Activated CD4-positive, alpha-beta memory T cell treated with anti-CD3 and anti-CD28 coated beads for 36 hours (primary cell): ENCODE data around the gene PILRA. TPM values are rescaled to one million over a fixed set of nuclear protein-coding genes. Genes with fewer than 3 reads are reported as not detected.

Experiments
- CTCF ChIA-PET: fragments of 350-600 bp; sonication (Branson Sonifier 250); formaldehyde crosslinking; loops from one replicate; lab custom pipeline; 2021; ENCODE audit warnings: antibody characterized with exemption, inconsistent platforms; lab: Charles Lee
- POLR2A ChIA-PET: fragments of 350-600 bp; sonication (Branson Sonifier 250); formaldehyde crosslinking; loops from one replicate; lab custom pipeline; 2021; ENCODE audit warnings: antibody characterized with exemption; lab: Charles Lee
- DNase-seq: peaks from one replicate; pipeline ENCODE4 v3.0.0-alpha.2; 2020
- H3K27ac Mint-ChIP-seq: one replicate; pipeline ENCODE4 v1.8.0; 2021; ENCODE audit warnings: mixed read lengths
- H3K27me3 Mint-ChIP-seq: one replicate; pipeline ENCODE4 v1.8.0; 2021; ENCODE audit warnings: mixed read lengths
- H3K36me3 Mint-ChIP-seq: one replicate; pipeline ENCODE4 v1.8.0; 2021; ENCODE audit warnings: mixed read lengths
- H3K4me1 Mint-ChIP-seq: one replicate; pipeline ENCODE4 v1.8.0; 2021; ENCODE audit warnings: low read depth, mixed read lengths
- H3K4me3 Mint-ChIP-seq: one replicate; pipeline ENCODE4 v1.8.0; 2021; ENCODE audit warnings: mild to moderate bottlenecking, mixed read lengths
- H3K9me3 Mint-ChIP-seq: one replicate; pipeline ENCODE4 v1.8.0; 2021; ENCODE audit warnings: mixed read lengths
- intact Hi-C: fragments of 100-400 bp; cut with micrococcal nuclease; formaldehyde crosslinking; loops from one replicate; pipeline ENCODE4 v1.15.1; 2023
- total RNA-seq, 2 experiments: library from RNA; stranded (reverse); gene quantifications; one replicate each; pipeline ENCODE4 v1.2.3, GENCODE V29; 2021

PILRA gene
- total RNA-seq, 2 experiments from 2014 or later = 0.31 to 0.76 TPM

DNA sequence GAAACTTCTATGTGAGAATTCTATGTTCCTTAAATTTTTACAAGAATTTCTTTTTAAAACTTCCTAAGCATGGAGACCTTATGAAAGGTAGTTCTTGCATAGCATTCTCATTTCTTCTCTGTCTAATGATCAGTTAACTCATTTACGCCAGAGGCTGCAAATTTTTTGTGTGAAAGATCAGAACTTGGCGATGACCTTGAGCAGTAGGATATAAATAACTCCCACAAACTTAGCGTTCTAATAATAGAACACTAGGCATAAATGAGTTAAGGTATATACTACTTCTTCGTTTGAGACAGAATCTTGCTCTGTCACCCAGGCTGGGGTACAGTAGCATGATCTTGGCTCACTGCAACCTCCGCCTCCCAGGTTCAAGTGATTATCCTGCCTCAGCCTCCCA is 13.7 kb downstream of the PILRA start:
- H3K27ac Mint-ChIP-seq = no peak overlapping the region
- POLR2A ChIA-PET = no interaction called here
- H3K4me3 Mint-ChIP-seq = no peak overlapping the region
- no peaks in the 10 kb centered on the region for H3K36me3 Mint-ChIP-seq
- intact Hi-C loops = no loop called here
- peaks cover 2% of the 10 kb centered on the region for H3K4me1 Mint-ChIP-seq
- no peaks in the 10 kb centered on the region for H3K9me3 Mint-ChIP-seq
- CTCF ChIA-PET = interaction anchor here (1.3 kb wide), 1 partner anchor 21 kb away, joined by 4 read pairs; no protein-coding TSS in a partner anchor
- DNase-seq = no peak
- H3K27me3 Mint-ChIP-seq = peaks cover 13% of the 10 kb centered on the region

DNA sequence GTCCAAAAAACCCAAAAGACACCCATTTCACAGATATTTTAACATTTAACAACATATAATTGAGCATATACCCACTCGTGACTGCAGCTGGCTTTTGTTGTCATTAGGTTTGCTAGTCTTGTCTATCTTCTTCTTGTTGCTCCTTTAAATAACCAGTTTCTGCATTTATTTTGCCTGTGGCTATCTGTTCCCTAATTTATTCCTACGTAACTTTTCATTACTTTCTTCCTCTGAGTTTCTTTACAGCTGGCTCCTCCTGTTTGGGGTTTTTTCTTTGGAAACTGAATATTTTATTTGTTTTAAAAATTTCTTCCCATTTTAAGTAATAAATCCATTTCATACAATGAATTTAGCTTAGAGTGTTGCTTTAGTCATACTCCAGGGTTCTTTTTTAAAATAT is 14.4 kb downstream of the PILRA start:
- Mint-ChIP-seq H3K4me3 (no peak overlapping the region), H3K4me1 (peaks cover 2% of the 10 kb centered on the region), H3K36me3 (no peaks in the 10 kb centered on the region), H3K9me3 (no peaks in the 10 kb centered on the region), H3K27ac (no peak overlapping the region), H3K27me3 (peaks cover 13% of the 10 kb centered on the region)
- intact Hi-C loops = no loop called here
- CTCF ChIA-PET = interaction anchor here (1.3 kb wide), 1 partner anchor 20 kb away, joined by 4 read pairs; no protein-coding TSS in a partner anchor
- DNase-seq = no peak
- POLR2A ChIA-PET = no interaction called here

DNA sequence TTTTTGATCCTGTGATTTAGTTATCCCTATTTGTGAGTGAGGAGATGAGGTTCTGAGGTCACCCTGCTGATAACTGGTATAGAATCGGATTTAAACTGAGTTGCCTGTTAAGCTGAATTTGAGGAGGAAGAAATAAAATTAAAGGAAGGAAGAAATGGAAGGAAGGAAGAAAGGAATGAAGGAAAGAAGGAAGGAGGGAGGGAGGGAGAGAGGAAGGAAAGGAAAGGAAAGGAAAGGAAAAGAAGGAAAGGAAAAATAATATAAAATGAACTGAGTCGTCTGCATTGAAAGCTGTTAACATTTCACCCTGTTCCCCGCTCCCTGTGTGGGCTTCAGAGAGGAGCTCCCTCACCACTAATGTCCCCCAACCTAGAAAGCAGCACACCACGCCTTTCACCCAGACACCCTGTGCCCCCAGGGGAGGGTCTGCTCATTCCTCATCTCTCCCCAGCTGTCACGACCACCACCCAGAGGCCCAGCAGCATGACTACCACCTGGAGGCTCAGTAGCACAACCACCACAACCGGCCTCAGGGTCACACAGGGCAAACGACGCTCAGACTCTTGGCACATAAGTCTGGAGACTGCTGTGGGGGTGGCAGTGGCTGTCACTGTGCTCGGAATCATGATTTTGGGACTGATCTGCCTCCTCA is 16.3 kb downstream of the PILRA start:
- Mint-ChIP-seq H3K9me3 (no peaks in the 10 kb centered on the region), H3K4me3 (no peak overlapping the region), H3K36me3 (no peaks in the 10 kb centered on the region), H3K27me3 (peaks cover 17% of the 10 kb centered on the region), H3K27ac (no peak overlapping the region), H3K4me1 (peaks cover 2% of the 10 kb centered on the region)
- intact Hi-C loops = no loop called here
- CTCF ChIA-PET = interaction anchor here (0.7 to 1.4 kb wide), 2 partner anchors 16 to 18 kb away, joined by 3 to 5 read pairs; no protein-coding TSS in a partner anchor
- DNase-seq = no peak
- POLR2A ChIA-PET = no interaction called here

DNA sequence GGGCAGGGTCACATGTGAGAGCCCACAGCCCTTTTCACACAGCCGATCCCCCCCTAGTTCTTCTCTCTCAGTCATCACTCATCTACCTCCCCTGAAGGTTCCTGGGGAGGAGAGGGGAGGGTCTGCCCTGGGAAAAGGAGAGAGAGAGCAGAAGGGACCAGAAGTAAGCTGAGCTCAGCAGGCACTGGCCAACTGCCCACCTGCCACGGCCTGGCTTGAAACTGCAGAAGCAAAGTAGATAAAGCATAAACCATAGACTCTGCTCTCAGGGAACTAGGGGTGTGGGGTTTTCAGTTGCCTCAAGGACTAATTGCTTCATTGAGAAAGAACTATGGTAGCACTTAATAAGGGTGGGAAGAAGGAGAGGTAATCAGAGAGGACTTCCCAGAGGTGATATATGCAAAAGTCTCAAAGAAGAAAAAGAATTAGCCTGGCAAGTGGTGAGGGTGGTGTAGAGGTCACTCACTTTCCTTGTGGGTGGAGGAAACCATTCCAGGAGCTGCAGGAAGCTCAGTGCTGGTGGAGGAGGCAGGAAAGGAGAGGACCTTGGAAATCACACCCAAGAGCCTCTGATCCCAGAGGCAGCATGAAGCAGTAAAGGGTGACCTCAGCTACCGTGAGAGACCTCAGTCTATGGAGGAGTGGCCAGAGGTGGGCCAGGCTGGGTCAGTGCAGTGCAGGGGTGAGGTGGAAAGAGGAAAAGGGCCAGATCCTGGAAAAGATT is 17.2 kb downstream of the PILRA start:
- CTCF ChIA-PET = interaction anchor here (1.0 to 1.4 kb wide), 1 partner anchor 17 kb away, joined by 3 to 5 read pairs; no protein-coding TSS in a partner anchor
- Mint-ChIP-seq H3K4me3 (no peak overlapping the region), H3K27me3 (peaks cover 18% of the 10 kb centered on the region), H3K27ac (no peak overlapping the region), H3K9me3 (no peaks in the 10 kb centered on the region), H3K4me1 (peaks cover 1% of the 10 kb centered on the region), H3K36me3 (no peaks in the 10 kb centered on the region)
- POLR2A ChIA-PET = no interaction called here
- DNase-seq = no peak
- intact Hi-C loops = no loop called here

DNA sequence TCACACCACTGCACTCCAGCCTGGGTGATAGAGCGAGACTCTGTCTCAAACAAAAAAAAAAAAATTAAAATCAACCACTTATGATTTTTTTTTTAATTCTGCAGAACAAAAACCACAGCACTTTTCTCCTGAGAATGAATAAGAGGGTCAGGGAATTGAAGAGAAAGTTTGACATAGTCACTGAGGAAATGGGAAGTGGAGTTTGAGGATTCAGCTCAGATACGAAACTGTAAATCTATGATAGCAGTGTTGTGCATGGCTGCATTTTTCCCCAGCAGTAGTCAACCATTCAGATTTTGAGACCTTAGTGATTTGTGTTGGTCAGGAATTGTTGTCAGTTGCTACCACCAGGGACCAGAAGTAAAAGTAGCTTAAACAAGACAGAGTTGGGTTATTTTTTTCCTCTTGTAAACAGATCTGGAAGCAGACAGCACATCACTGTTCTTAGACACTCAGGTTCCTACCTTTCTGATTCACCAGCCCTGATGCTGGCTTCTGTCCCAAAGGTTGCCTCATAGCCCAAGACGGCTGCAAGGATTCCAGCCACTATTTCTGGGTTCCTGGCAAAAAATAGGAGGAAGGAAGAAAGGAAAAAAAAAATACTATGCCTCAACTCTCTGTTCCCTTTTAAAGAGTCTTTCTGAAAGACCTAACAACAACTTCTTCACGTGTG is 20.1 kb downstream of the PILRA start:
- ChIA-PET CTCF (interaction anchor here (0.9 to 1.2 kb wide), 4 partner anchors 14 to 260 kb away, joined by 3 to 8 read pairs (median 4); no protein-coding TSS in a partner anchor), POLR2A (interaction anchor here (0.6 kb wide), 1 partner anchor 12 kb away, joined by 4 read pairs; no protein-coding TSS in a partner anchor)
- intact Hi-C loops = no loop called here
- H3K4me3 Mint-ChIP-seq = no peak overlapping the region
- no peak overlapping the region for H3K27ac Mint-ChIP-seq
- H3K9me3 Mint-ChIP-seq = no peaks in the 10 kb centered on the region
- peaks cover 23% of the 10 kb centered on the region for H3K4me1 Mint-ChIP-seq
- H3K36me3 Mint-ChIP-seq = no peaks in the 10 kb centered on the region
- DNase-seq = no peak
- H3K27me3 Mint-ChIP-seq = peaks cover 21% of the 10 kb centered on the region

DNA sequence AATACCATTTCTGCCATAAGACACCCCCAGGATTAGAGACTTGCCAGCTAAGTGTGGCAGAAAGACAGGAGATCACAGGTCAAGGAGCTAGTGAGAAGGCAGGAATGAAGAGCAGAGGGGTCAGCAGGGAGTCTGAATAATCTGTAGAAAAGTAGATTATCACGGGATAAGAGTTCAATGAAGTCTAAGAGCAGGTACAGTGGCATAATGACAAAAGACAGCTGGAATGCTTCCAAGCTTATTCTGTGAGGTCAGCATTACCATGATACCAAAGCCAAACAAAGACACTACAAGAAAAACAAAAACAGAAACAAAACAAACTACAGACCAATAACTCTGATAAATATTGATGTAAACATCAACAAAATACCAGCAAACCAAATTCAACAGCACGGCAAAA is 20.8 kb downstream of the PILRA start:
- Mint-ChIP-seq H3K36me3 (no peaks in the 10 kb centered on the region), H3K4me3 (no peak overlapping the region), H3K27me3 (peaks cover 25% of the 10 kb centered on the region), H3K4me1 (peaks cover 26% of the 10 kb centered on the region), H3K27ac (no peak overlapping the region), H3K9me3 (no peaks in the 10 kb centered on the region)
- ChIA-PET CTCF (interaction anchor here (1.0 to 1.2 kb wide), 3 partner anchors 13 to 261 kb away, joined by 3 to 8 read pairs (median 4); no protein-coding TSS in a partner anchor), POLR2A (no interaction called here)
- no peak for DNase-seq
- intact Hi-C loops = no loop called here

DNA sequence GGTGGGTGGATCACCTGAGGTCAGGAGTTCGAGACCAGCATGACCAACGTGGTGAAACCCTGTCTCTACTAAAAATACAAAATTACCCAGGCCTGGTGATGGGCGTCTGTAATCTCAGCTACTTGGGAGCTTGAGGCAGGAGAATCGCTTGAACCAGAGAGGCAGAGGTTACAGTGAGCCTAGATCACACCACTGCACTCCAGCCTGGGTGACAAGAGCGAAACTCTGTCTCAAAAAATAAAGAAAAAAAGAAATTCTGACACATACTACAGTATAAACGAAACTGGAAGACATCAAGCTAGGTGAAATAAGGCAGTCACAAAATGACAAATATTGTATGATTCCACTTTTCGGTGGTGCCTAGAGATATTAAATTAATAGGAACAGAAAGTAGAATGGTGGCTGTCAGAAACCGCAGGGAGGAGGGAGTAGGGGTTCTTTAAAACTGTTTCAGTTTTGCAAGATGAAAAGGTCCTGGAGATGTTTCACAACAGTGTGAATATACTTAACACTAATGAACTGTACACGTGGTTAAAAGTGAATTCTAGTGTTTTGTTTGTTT is 23.2 kb downstream of the PILRA start:
- peak; percentile 78 for DNase-seq
- intact Hi-C loops = loop anchor here (1.0 to 2.0 kb wide), 4 partner anchors 31 to 176 kb away; no protein-coding TSS in a partner anchor
- H3K9me3 Mint-ChIP-seq = no peaks in the 10 kb centered on the region
- H3K27ac Mint-ChIP-seq = no peak overlapping the region
- no peaks in the 10 kb centered on the region for H3K36me3 Mint-ChIP-seq
- POLR2A ChIA-PET = interaction anchor here (0.6 to 2.2 kb wide), 4 partner anchors 31 to 149 kb away, joined by 3 to 12 read pairs (median 4); partner anchors contain the start of genes PPP1R35 and ZCWPW1
- peaks cover 26% of the 10 kb centered on the region for H3K4me1 Mint-ChIP-seq
- H3K4me3 Mint-ChIP-seq = no peak overlapping the region
- CTCF ChIA-PET = interaction anchor here (0.7 to 1.9 kb wide), 5 partner anchors 11 to 749 kb away, joined by 3 to 11 read pairs (median 4); no protein-coding TSS in a partner anchor
- H3K27me3 Mint-ChIP-seq = peaks cover 24% of the 10 kb centered on the region

DNA sequence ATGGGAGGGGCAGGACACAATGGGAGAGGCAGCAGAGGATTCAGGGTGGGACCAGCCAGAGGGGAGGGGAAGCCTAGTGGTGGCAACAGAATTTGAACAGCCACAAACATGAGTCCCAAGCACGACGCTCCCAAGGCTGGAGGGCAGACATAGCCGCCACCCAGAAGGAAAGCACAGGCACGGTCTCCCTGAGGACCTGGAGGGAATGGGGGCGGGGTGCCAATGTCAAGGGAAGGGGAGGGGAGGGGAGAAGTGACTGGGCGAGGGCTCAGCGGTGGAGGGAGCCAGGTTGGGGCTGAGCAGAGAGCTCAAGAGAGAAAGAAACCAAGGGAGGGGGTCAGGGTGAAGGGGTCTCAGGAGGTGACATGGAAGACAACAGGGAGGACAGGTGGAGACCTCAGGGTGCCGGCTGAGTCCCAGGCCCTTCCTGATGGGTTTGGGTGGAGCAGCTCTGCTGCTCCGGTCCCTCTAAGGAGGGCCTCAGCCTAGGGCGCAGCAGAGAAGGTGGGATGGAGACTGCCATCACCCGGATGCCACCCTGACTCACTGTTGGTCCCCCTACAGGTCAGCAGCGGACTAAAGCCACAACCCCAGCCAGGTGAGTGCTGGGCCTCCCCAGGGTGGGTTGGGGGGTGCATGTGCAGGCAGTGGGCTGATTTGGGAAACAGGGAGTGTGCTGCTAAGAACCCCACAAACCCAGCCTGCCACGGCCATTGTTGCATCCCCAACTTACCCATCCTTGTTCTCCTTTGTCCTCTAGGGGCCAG is 24.2 kb downstream of the PILRA start:
- no peak overlapping the region for H3K27ac Mint-ChIP-seq
- intact Hi-C loops = loop anchor here (2.0 kb wide), 2 partner anchors 53 to 177 kb away; no protein-coding TSS in a partner anchor
- peaks cover 24% of the 10 kb centered on the region for H3K27me3 Mint-ChIP-seq
- ChIA-PET POLR2A (interaction anchor here (0.5 to 2.2 kb wide), 4 partner anchors 31 to 261 kb away, joined by 3 to 12 read pairs (median 4); partner anchors contain the start of gene ZCWPW1), CTCF (interaction anchor here (1.4 to 1.9 kb wide), 2 partner anchors 10 to 32 kb away, joined by 4 to 5 read pairs; no protein-coding TSS in a partner anchor)
- peaks cover 26% of the 10 kb centered on the region for H3K4me1 Mint-ChIP-seq
- H3K36me3 Mint-ChIP-seq = no peaks in the 10 kb centered on the region
- no peak overlapping the region for H3K4me3 Mint-ChIP-seq
- H3K9me3 Mint-ChIP-seq = no peaks in the 10 kb centered on the region
- DNase-seq = no peak

DNA sequence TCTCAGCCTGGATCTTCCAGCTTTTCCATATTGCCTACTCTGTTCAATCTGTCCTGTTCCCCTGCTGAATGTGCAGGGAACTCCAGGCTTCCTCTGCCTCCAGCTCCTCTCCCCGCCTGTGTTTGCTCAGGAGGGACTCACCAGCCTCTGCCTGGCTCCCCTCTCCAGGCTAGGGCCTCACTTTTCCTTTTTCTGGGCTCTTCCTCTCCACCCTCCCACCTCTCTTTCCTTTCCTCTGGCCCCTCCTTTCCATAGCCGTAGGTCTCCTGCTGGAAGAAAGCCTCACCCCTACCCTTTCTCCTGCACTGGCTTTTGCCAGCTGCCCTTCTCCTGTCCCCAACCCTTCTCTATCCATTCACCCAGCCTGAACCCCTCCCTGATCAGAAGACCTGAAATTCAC is 25.0 kb downstream of the PILRA start:
- Mint-ChIP-seq H3K36me3 (no peaks in the 10 kb centered on the region), H3K4me1 (peaks cover 26% of the 10 kb centered on the region), H3K27ac (no peak overlapping the region), H3K9me3 (no peaks in the 10 kb centered on the region), H3K4me3 (no peak overlapping the region), H3K27me3 (peaks cover 24% of the 10 kb centered on the region)
- ChIA-PET POLR2A (interaction anchor here (1.1 to 2.2 kb wide), 2 partner anchors 30 to 32 kb away, joined by 3 to 12 read pairs; partner anchors contain the start of gene ZCWPW1), CTCF (interaction anchor here (1.4 kb wide), 1 partner anchor 9 kb away, joined by 5 read pairs; no protein-coding TSS in a partner anchor)
- DNase-seq = no peak
- intact Hi-C loops = no loop called here

DNA sequence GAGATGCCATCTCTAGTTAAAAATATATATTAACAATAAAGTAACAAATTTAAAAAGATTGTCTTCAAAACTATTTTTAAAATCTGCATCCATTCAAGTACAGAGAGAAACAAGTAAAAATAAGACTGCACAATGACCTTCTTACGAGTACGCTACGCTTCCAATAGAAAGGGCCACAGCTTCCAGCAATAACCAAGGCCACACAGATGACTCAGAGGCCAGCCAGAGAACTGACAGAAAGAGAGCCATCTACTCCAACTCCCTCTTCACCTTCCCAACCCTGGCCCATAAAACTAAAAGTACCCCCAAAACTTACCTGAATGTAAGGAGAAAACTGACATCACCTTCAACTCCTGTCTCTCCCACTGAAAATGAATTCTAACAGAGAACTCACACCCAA is 26.8 kb downstream of the PILRA start:
- Mint-ChIP-seq H3K4me3 (no peak overlapping the region), H3K27ac (no peak overlapping the region), H3K36me3 (no peaks in the 10 kb centered on the region), H3K27me3 (peaks cover 16% of the 10 kb centered on the region), H3K9me3 (no peaks in the 10 kb centered on the region), H3K4me1 (peaks cover 26% of the 10 kb centered on the region)
- ChIA-PET POLR2A (no interaction called here), CTCF (interaction anchor here (1.1 kb wide), 1 partner anchor 8 kb away, joined by 4 read pairs; no protein-coding TSS in a partner anchor)
- no peak for DNase-seq
- intact Hi-C loops = no loop called here
